Bronchial epithelial cell (primary cell): ENCODE measurements around the gene RARRES2. TPM values are rescaled to one million over a fixed set of nuclear protein-coding genes. Genes with fewer than 3 reads are reported as not detected.

ENCODE experiments used
- DNase-seq: peaks from one replicate; pipeline ENCODE4 v3.0.0-alpha.2; 2010; ENCODE audit warnings: low read depth
- FAIRE-seq: peaks from 2 replicates; lab custom pipeline; 2011; peaks lifted over from hg19 to GRCh38; lab: Jason Lieb, UNC
- H3K27me3 ChIP-seq: 2 replicates; pipeline ENCODE4 v1.5.1; 2011; ENCODE audit warnings: low read length; ENCODE audit not compliant: control insufficient read depth, insufficient read depth
- H3K36me3 ChIP-seq: 2 replicates; pipeline ENCODE4 v1.5.1; 2011; ENCODE audit warnings: low read length; ENCODE audit not compliant: control insufficient read depth, insufficient read depth
- H3K4me3 ChIP-seq: 2 replicates; pipeline ENCODE4 v1.5.1; 2011; ENCODE audit warnings: mild to moderate bottlenecking, low read depth, low read length, control low read depth
- total RNA-seq: library from RNA; depleted of rRNA; stranded (reverse); fragments of >200 nt; gene quantifications from 2 replicates; pipeline ENCODE4 v1.2.1, GENCODE V29; 2014
- TF ChIP-seq, protein P1 (sequence below): IDR thresholded peaks from 2 replicates; pipeline ENCODE4 v1.5.1; 2011; ENCODE audit warnings: mild to moderate bottlenecking, moderate library complexity, low read length, control low read depth, inconsistent platforms; ENCODE audit not compliant: insufficient read depth, severe bottlenecking

RARRES2 gene
- total RNA-seq, 1 donor from 2014 or later = 1.1 TPM

GRCh38 chr7:150385302-150385723, 43.9 kb upstream of the RARRES2 start:
- no peak for DNase-seq
- no peaks in the 10 kb centered on the region for H3K36me3 ChIP-seq
- H3K4me3 ChIP-seq = no peak overlapping the region
- H3K27me3 ChIP-seq = no peaks in the 10 kb centered on the region
- FAIRE-seq = no peak
- TF ChIP-seq, protein P1, sequence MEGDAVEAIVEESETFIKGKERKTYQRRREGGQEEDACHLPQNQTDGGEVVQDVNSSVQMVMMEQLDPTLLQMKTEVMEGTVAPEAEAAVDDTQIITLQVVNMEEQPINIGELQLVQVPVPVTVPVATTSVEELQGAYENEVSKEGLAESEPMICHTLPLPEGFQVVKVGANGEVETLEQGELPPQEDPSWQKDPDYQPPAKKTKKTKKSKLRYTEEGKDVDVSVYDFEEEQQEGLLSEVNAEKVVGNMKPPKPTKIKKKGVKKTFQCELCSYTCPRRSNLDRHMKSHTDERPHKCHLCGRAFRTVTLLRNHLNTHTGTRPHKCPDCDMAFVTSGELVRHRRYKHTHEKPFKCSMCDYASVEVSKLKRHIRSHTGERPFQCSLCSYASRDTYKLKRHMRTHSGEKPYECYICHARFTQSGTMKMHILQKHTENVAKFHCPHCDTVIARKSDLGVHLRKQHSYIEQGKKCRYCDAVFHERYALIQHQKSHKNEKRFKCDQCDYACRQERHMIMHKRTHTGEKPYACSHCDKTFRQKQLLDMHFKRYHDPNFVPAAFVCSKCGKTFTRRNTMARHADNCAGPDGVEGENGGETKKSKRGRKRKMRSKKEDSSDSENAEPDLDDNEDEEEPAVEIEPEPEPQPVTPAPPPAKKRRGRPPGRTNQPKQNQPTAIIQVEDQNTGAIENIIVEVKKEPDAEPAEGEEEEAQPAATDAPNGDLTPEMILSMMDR = no peak

DNA sequence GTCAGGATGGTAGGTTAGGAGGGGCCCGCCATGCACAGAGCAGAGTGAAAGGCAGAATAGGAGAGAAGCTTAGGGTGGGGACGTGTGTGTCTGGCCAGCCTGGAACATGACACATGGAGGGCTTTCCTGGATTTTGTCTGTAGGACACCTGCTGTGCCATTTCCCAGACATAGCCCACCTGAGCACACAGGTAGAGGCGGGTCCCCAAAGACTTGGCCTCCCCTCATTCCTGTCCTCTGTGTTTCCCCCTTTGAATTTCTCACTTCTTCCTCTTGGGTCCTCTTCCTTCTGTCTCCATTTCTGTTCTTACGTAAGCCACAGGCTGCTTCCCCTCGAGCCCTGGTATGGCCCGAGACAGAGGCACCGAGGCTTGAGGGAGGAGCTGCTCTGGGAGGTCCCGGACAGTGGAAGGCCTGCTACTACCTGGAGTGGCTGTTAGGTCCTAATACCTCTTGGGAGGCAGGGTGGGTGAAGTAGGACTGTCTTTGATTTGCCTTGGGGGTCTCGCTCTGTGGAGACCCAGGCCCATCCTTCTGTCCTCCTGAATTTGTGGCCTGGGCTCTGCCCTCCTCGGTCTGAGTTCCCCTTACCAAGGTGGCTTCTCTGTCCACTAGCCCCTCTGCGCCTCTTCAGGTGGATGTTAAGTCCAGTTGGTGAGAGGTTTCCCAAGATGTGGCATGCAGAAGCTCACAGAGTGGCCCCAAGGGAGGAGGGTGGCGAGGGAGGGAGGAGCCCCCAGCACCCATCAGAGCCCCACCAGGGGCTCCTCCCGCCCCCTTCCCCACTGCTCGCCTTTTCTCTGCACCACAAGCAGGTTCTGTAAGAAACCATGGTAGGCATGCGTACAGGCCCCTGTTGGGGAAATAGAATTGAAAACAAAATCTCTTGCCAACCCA, 43.2 kb upstream of the RARRES2 start:
- no peak overlapping the region for H3K4me3 ChIP-seq
- no peak for DNase-seq
- FAIRE-seq = no peak
- H3K27me3 ChIP-seq = no peaks in the 10 kb centered on the region
- TF ChIP-seq, protein P1 = no peak
- no peaks in the 10 kb centered on the region for H3K36me3 ChIP-seq

GRCh38 chr7:150383710-150384397, 42.4 kb upstream of the RARRES2 start:
- FAIRE-seq = no peak
- Histone ChIP-seq H3K4me3 (no peak overlapping the region), H3K36me3 (no peaks in the 10 kb centered on the region), H3K27me3 (no peaks in the 10 kb centered on the region)
- DNase-seq = no peak
- TF ChIP-seq, protein P1 = no peak

- FAIRE-seq (no peak), DNase-seq (no peak)
- no peaks in the 10 kb centered on the region for H3K27me3 ChIP-seq
- TF ChIP-seq, protein P1 = no peak
- no peak overlapping the region for H3K4me3 ChIP-seq
- no peaks in the 10 kb centered on the region for H3K36me3 ChIP-seq
Observed at GRCh38 chr7:150382844-150383225, 41.4 kb upstream of the RARRES2 start.

GRCh38 chr7:150382123-150382843, 40.9 kb upstream of the RARRES2 start:
- DNase-seq (no peak), FAIRE-seq (no peak)
- TF ChIP-seq, protein P1 = peak; percentile 12
- H3K36me3 ChIP-seq = no peaks in the 10 kb centered on the region
- H3K4me3 ChIP-seq = no peak overlapping the region
- no peaks in the 10 kb centered on the region for H3K27me3 ChIP-seq
